HG03025 (cell line): ENCODE data around the gene CLK1.

ENCODE experiments used
- ATAC-seq: cut with Tn5 transposase; IDR thresholded peaks from one replicate; pipeline ENCODE4 v1.9.1; 2021; ENCODE audit warnings: mild to moderate bottlenecking, moderate library complexity; ENCODE audit not compliant: unreplicated experiment, low FRiP score

CLK1 gene

GRCh38 chr2:200812122-200813022, 52.1 kb downstream of the CLK1 start:
- peak; percentile 34 for ATAC-seq

GRCh38 chr2:200811333-200812121, 52.9 kb downstream of the CLK1 start, which contains the start of gene BZW1:
Gene BZW1 (plus strand): TSS chr2:200811910. CDS start chr2:200813218, 1,308 bp downstream.
- peak; percentile 91 for ATAC-seq

GRCh38 chr2:200810998-200811332, 53.5 kb downstream of the CLK1 start:
- ATAC-seq, result no peak

- ATAC-seq, result no peak
Measured at GRCh38 chr2:200810252-200810997, 54.0 kb downstream of the CLK1 start.

GRCh38 chr2:200809506-200810251, 54.8 kb downstream of the CLK1 start:
- no peak for ATAC-seq
